Activated naive CD8-positive, alpha-beta T cell treated with anti-CD3 and anti-CD28 coated beads for 36 hours (primary cell): ENCODE measurements around the gene HSPB6. TPM values are rescaled to one million over a fixed set of nuclear protein-coding genes. Genes with fewer than 3 reads are reported as not detected.
"Not testable (repeated sequence)": the region's sequence is repeated elsewhere in the genome, so short reads cannot be mapped to it uniquely, and the experiment has no call there.

ENCODE experiments used
- DNase-seq: peaks from one replicate; pipeline ENCODE4 v3.0.0; 2021
- H3K27ac Mint-ChIP-seq: one replicate; pipeline ENCODE4 v1.8.0; 2022; ENCODE audit warnings: mild to moderate bottlenecking, moderate library complexity, mixed read lengths
- H3K27me3 Mint-ChIP-seq: one replicate; pipeline ENCODE4 v1.8.0; 2022; ENCODE audit warnings: mild to moderate bottlenecking, mixed read lengths
- H3K36me3 Mint-ChIP-seq: one replicate; pipeline ENCODE4 v1.8.0; 2021; ENCODE audit warnings: mild to moderate bottlenecking, mixed read lengths
- H3K4me1 Mint-ChIP-seq: one replicate; pipeline ENCODE4 v1.8.0; 2021; ENCODE audit warnings: mixed read lengths
- H3K4me3 Mint-ChIP-seq: one replicate; pipeline ENCODE4 v1.8.0; 2022; ENCODE audit warnings: mild to moderate bottlenecking, moderate library complexity, mixed read lengths
- H3K9me3 Mint-ChIP-seq: one replicate; pipeline ENCODE4 v1.8.0; 2022; ENCODE audit warnings: mixed read lengths
- total RNA-seq, 2 experiments: library from RNA; stranded (reverse); gene quantifications; one replicate each; pipeline ENCODE4 v1.2.3, GENCODE V29; 2021

The HSPB6 gene
- total RNA-seq, 2 experiments from 2014 or later, result 0.39 to 0.78 TPM

- peaks cover 43% of the 10 kb centered on the region for H3K36me3 Mint-ChIP-seq
- H3K27ac Mint-ChIP-seq, result no peak overlapping the region
- H3K4me1 Mint-ChIP-seq, result peaks cover 13% of the 10 kb centered on the region
- H3K9me3 Mint-ChIP-seq, result no peaks in the 10 kb centered on the region
- no peak overlapping the region for H3K4me3 Mint-ChIP-seq
- DNase-seq, result no peak
- no peaks in the 10 kb centered on the region for H3K27me3 Mint-ChIP-seq
Measured at GRCh38 chr19:35724560-35724959, 32.3 kb downstream of the HSPB6 start.

- Mint-ChIP-seq H3K36me3 (peaks cover 47% of the 10 kb centered on the region), H3K27ac (peak overlapping the region; percentile 51), H3K4me1 (peaks cover 17% of the 10 kb centered on the region)
- not testable (repeated sequence) for H3K9me3 Mint-ChIP-seq, H3K4me3 Mint-ChIP-seq, H3K27me3 Mint-ChIP-seq, DNase-seq
Measured at GRCh38 chr19:35724132-35724531, 32.7 kb downstream of the HSPB6 start.

- Mint-ChIP-seq H3K9me3 (no peaks in the 10 kb centered on the region), H3K27ac (peak overlapping the region; percentile 51), H3K4me3 (no peak overlapping the region), H3K27me3 (peaks cover 7% of the 10 kb centered on the region), H3K4me1 (peaks cover 21% of the 10 kb centered on the region), H3K36me3 (peaks cover 48% of the 10 kb centered on the region)
- DNase-seq, result no peak
Measured at GRCh38 chr19:35723671-35724070, 33.2 kb downstream of the HSPB6 start.

GRCh38 chr19:35722897-35723296 is 33.9 kb downstream of the HSPB6 start:
- no peak overlapping the region for H3K4me3 Mint-ChIP-seq
- H3K27me3 Mint-ChIP-seq, result peaks cover 12% of the 10 kb centered on the region
- H3K9me3 Mint-ChIP-seq, result no peaks in the 10 kb centered on the region
- DNase-seq, result no peak
- H3K4me1 Mint-ChIP-seq, result peaks cover 23% of the 10 kb centered on the region
- peaks cover 48% of the 10 kb centered on the region for H3K36me3 Mint-ChIP-seq
- no peak overlapping the region for H3K27ac Mint-ChIP-seq

DNA sequence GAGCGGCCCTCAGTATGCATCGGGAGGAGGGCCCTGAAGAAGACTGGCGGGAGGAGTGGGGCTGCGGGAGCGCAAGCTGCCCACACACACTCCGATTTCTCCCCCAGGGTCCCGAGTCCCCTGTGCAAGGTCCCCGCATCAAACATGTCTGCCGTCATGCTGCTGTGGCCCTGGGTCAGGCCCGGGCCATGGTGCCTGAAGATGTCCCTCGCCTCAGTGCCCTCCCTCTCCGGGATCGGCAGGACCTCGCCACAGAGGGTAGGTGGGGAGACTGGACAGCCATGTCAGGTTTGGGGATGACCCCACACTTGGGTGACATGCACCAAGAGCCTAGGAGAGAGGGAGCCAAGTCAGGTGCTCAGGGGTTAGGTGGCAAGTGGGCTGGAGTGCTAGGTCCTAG is 34.4 kb downstream of the HSPB6 start:
- Mint-ChIP-seq H3K36me3 (peaks cover 48% of the 10 kb centered on the region), H3K27me3 (peaks cover 12% of the 10 kb centered on the region), H3K4me3 (no peak overlapping the region), H3K4me1 (peaks cover 23% of the 10 kb centered on the region), H3K27ac (no peak overlapping the region), H3K9me3 (no peaks in the 10 kb centered on the region)
- DNase-seq, result no peak

- Mint-ChIP-seq H3K27me3 (peaks cover 16% of the 10 kb centered on the region), H3K36me3 (peaks cover 56% of the 10 kb centered on the region), H3K4me3 (peak overlapping the region; percentile 55), H3K9me3 (no peaks in the 10 kb centered on the region), H3K27ac (peak overlapping the region; percentile 56), H3K4me1 (peaks cover 27% of the 10 kb centered on the region)
- DNase-seq, result no peak
Measured at GRCh38 chr19:35721374-35721773, 35.5 kb downstream of the HSPB6 start.

GRCh38 chr19:35720648-35721047 is 36.2 kb downstream of the HSPB6 start:
- Mint-ChIP-seq H3K4me1 (peaks cover 29% of the 10 kb centered on the region), H3K9me3 (no peaks in the 10 kb centered on the region), H3K27me3 (peaks cover 16% of the 10 kb centered on the region), H3K36me3 (peaks cover 59% of the 10 kb centered on the region), H3K27ac (peak overlapping the region; percentile 72), H3K4me3 (no peak overlapping the region)
- no peak for DNase-seq

DNA sequence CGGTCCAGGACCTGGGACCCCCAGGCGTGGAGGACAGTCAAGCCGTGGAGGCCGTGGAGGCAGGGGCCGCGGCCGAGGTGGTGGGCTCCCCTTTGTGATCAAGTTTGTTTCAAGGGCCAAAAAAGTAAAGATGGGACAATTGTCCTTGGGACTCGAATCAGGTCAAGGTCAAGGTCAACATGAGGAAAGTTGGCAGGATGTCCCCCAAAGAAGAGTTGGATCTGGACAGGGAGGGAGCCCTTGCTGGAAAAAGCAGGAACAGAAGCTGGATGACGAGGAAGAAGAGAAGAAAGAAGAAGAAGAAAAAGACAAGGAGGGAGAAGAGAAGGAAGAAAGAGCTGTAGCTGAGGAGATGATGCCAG is 36.7 kb downstream of the HSPB6 start:
- Mint-ChIP-seq H3K4me1 (peaks cover 30% of the 10 kb centered on the region), H3K27me3 (peaks cover 16% of the 10 kb centered on the region), H3K4me3 (peak overlapping the region; percentile 93), H3K27ac (peak overlapping the region; percentile 74), H3K36me3 (peaks cover 61% of the 10 kb centered on the region), H3K9me3 (no peaks in the 10 kb centered on the region)
- no peak for DNase-seq

DNA sequence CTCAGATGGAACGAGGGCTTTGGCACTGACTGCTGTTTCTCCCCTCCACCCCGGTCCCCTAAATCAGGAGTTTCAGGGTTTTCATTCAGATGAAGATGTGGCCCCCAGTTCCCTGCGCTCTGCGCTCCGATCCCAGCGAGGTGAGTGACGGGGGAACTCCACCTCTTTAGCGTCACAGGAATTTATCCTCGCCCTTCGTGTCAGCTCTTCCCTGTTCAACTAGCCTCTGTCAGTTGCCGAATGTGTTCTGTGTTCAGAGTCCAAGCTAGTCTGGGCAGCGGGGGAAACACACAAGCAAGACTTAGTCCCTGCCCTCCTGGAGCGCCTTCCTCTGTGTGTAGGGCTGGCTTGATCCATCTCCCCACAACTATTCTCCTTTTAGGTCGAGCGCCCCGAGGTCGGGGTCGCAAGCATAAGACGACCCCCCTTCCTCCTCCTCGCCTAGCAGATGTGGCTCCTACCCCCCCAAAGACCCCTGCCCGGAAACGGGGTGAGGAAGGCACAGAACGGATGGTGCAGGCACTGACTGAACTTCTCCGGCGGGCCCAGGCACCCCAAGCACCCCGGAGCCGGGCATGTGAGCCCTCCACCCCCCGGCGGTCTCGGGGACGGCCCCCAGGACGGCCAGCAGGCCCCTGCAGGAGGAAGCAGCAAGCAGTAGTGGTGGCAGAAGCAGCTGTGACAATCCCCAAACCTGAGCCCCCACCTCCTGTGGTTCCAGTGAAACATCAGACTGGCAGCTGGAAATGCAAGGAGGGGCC is 37.2 kb downstream of the HSPB6 start:
- peaks cover 66% of the 10 kb centered on the region for H3K36me3 Mint-ChIP-seq

GRCh38 chr19:35718345-35719041 is 38.3 kb downstream of the HSPB6 start:
- H3K4me1 Mint-ChIP-seq, result peaks cover 37% of the 10 kb centered on the region
- H3K27me3 Mint-ChIP-seq, result peaks cover 16% of the 10 kb centered on the region
- peak; percentile 79 for DNase-seq
- peak overlapping the region; percentile 94 for H3K27ac Mint-ChIP-seq
- H3K9me3 Mint-ChIP-seq, result no peaks in the 10 kb centered on the region
- peaks cover 72% of the 10 kb centered on the region for H3K36me3 Mint-ChIP-seq
- H3K4me3 Mint-ChIP-seq, result peak overlapping the region; percentile 93

More for the DNA sequence above, 37.2 kb downstream of the HSPB6 start:
- Mint-ChIP-seq H3K4me1 (peaks cover 33% of the 10 kb centered on the region), H3K27ac (peak overlapping the region; percentile 94), H3K27me3 (peaks cover 16% of the 10 kb centered on the region), H3K9me3 (no peaks in the 10 kb centered on the region), H3K4me3 (peak overlapping the region; percentile 93)
- no peak for DNase-seq

GRCh38 chr19:35717665-35718344 is 39.0 kb downstream of the HSPB6 start, which contains the start of gene KMT2B:
TSS of gene KMT2B (plus strand) at chr19:35718003. CDS start at chr19:35718019, 16 bp downstream.
- H3K27ac Mint-ChIP-seq, result peak within 1 kb of the TSS; percentile 98
- peaks cover 16% of the 10 kb centered on the region for H3K27me3 Mint-ChIP-seq
- no peak for DNase-seq
- peaks cover 37% of the 10 kb centered on the region for H3K4me1 Mint-ChIP-seq
- H3K4me3 Mint-ChIP-seq, result peak within 1 kb of the TSS; percentile 93
- H3K9me3 Mint-ChIP-seq, result no peaks in the 10 kb centered on the region
- peaks cover 70% of the 10 kb centered on the region for H3K36me3 Mint-ChIP-seq

DNA sequence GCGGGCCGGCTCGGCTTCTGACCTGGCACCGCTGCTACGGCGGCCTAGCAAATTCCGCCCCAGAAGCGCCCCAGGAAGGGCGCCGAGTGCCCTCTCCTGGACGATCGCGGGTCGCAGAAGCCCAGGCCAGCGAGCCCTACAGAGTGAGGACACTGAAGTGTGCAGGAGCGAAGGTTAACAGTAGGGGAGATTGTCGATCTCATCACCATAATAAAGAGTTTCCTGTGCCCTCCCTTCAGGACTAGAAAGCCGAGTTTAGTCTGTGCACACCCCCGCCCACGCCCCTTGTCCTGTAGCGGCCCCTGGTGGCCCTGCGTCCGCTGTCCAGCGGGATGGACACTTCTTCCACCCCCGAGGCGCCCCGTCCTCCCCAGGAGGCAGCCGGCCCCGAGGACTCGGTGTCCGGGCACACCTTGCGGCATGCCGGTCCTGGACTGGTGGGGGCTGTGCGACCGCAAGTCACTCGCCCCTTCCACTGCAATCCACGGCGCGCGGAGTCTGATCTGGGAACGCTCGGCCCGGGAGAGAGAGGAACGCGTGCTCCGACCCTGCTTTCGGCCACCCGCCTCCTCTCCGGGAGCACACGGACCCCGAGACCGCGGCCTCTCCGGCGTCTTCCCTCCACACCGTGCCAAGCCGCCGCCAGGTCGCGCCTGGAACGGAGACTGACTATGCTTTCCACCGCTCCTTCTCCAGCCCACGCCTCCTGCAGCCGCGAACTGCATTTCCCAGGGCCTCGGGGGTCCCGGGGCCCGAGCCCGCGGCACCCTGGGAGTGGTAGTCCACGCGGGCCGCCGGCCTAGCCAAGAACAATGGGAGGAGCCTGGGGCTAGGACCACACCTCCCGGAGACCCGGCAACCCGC is 39.8 kb downstream of the HSPB6 start:
- peaks cover 16% of the 10 kb centered on the region for H3K27me3 Mint-ChIP-seq
- peak overlapping the region; percentile 98 for H3K27ac Mint-ChIP-seq
- H3K9me3 Mint-ChIP-seq, result no peaks in the 10 kb centered on the region
- H3K4me3 Mint-ChIP-seq, result peak overlapping the region; percentile 93
- DNase-seq, result peak; percentile 99
- peaks cover 41% of the 10 kb centered on the region for H3K4me1 Mint-ChIP-seq
- peaks cover 67% of the 10 kb centered on the region for H3K36me3 Mint-ChIP-seq

DNA sequence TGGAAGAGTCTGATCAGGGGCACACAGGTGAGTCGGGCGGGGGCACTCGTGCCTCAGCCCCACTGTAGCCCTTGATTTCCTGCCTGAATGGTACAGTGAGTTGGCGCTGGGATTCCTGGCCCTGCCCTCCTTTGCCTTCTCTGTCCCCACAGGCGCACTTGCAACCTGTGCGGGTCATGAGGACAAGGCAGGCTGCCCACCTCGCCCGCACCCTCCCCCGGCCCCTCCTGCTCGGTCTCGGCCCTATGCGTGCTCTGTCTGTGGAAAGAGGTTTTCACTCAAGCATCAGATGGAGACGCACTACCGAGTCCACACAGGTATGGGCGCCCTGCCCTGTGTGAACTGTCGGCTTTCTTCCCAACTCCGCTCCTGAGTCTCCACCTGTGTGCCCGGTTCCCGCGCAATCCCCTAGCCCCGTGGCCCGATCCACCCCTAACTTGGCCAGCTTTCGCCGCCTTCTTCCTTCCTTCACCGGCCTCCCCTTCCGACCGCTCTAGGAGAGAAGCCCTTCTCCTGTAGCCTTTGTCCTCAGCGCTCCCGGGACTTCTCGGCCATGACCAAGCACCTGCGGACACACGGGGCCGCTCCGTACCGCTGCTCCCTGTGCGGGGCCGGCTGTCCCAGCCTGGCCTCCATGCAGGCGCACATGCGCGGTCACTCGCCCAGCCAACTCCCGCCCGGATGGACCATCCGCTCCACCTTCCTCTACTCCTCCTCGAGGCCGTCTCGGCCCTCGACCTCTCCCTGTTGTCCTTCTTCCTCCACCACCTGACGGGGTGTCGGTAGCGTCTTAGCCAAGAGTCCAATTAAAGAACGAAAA is 40.6 kb downstream of the HSPB6 start:
- DNase-seq, result no peak
- H3K27ac Mint-ChIP-seq, result peak overlapping the region; percentile 98
- peaks cover 2% of the 10 kb centered on the region for H3K9me3 Mint-ChIP-seq
- peak overlapping the region; percentile 93 for H3K4me3 Mint-ChIP-seq
- peaks cover 41% of the 10 kb centered on the region for H3K4me1 Mint-ChIP-seq
- peaks cover 62% of the 10 kb centered on the region for H3K36me3 Mint-ChIP-seq
- peaks cover 16% of the 10 kb centered on the region for H3K27me3 Mint-ChIP-seq

- Mint-ChIP-seq H3K4me1 (peaks cover 46% of the 10 kb centered on the region), H3K27ac (peak overlapping the region; percentile 98), H3K36me3 (peaks cover 59% of the 10 kb centered on the region), H3K27me3 (peaks cover 16% of the 10 kb centered on the region), H3K9me3 (peaks cover 2% of the 10 kb centered on the region), H3K4me3 (peak overlapping the region; percentile 93)
- DNase-seq, result no peak
Measured at GRCh38 chr19:35715355-35715809, 41.4 kb downstream of the HSPB6 start.
